Measurements from ENCODE around the gene RTN4RL2.

The RTN4RL2 gene

GRCh38 chr11:57493507-57494503, 33.5 kb downstream of the RTN4RL2 start:
- no peak overlapping the region for H3K27ac ChIP-seq (ENCODE audit: low read depth, low read length, severe bottlenecking)
- 79 to 83% methylated on average over 9 to 11 of the region's 15 CpGs for WGBS, 2 experiments (ENCODE audit: insufficient coverage in 2 of 2)
- H3K36me3 ChIP-seq (ENCODE audit: control insufficient read depth, insufficient read depth, low read length) = no peaks in the 10 kb centered on the region
- no peak overlapping the region for H3K4me3 ChIP-seq (ENCODE audit: extremely low read depth, insufficient read depth, low read length, poor library complexity, severe bottlenecking)
- no peaks in the 10 kb centered on the region for H3K4me1 ChIP-seq (ENCODE audit: control insufficient read depth, insufficient read depth, low read length, poor library complexity, severe bottlenecking)
- H3K9me3 ChIP-seq (ENCODE audit: control insufficient read depth, low read length) = no peaks in the 10 kb centered on the region

- peaks cover 7% of the 10 kb centered on the region for H3K4me1 ChIP-seq (ENCODE audit: control insufficient read depth, insufficient read depth, low read length, poor library complexity, severe bottlenecking)
- WGBS, 2 experiments (ENCODE audit: insufficient coverage in 2 of 2) = 94 to 98% methylated on average over 7 to 8 of the region's 9 CpGs
- H3K27ac ChIP-seq (ENCODE audit: low read depth, low read length, severe bottlenecking) = no peak overlapping the region
- no peaks in the 10 kb centered on the region for H3K36me3 ChIP-seq (ENCODE audit: control insufficient read depth, insufficient read depth, low read length)
- H3K9me3 ChIP-seq (ENCODE audit: control insufficient read depth, low read length) = no peaks in the 10 kb centered on the region
- H3K4me3 ChIP-seq (ENCODE audit: extremely low read depth, insufficient read depth, low read length, poor library complexity, severe bottlenecking) = no peak overlapping the region
These were observed 35.9 kb downstream of the RTN4RL2 start for GRCh38 chr11:57496109-57496820.

- 94 to 99% methylated on average over 12 to 13 of the region's 15 CpGs for WGBS, 2 experiments (ENCODE audit: insufficient coverage in 2 of 2)
- no peak overlapping the region for H3K27ac ChIP-seq (ENCODE audit: low read depth, low read length, severe bottlenecking)
- no peaks in the 10 kb centered on the region for H3K9me3 ChIP-seq (ENCODE audit: control insufficient read depth, low read length)
- no peaks in the 10 kb centered on the region for H3K36me3 ChIP-seq (ENCODE audit: control insufficient read depth, insufficient read depth, low read length)
- H3K4me3 ChIP-seq (ENCODE audit: extremely low read depth, insufficient read depth, low read length, poor library complexity, severe bottlenecking) = no peak overlapping the region
- peaks cover 7% of the 10 kb centered on the region for H3K4me1 ChIP-seq (ENCODE audit: control insufficient read depth, insufficient read depth, low read length, poor library complexity, severe bottlenecking)
These were observed 37.2 kb downstream of the RTN4RL2 start for GRCh38 chr11:57497303-57498247.

- Histone ChIP-seq H3K4me3 (ENCODE audit: extremely low read depth, insufficient read depth, low read length, poor library complexity, severe bottlenecking) (no peak overlapping the region), H3K36me3 (ENCODE audit: control insufficient read depth, insufficient read depth, low read length) (no peaks in the 10 kb centered on the region), H3K27ac (ENCODE audit: low read depth, low read length, severe bottlenecking) (no peak overlapping the region), H3K9me3 (ENCODE audit: control insufficient read depth, low read length) (no peaks in the 10 kb centered on the region), H3K4me1 (ENCODE audit: control insufficient read depth, insufficient read depth, low read length, poor library complexity, severe bottlenecking) (peaks cover 7% of the 10 kb centered on the region)
- 93 to 100% methylated on average over 2 to 5 of the region's 6 CpGs for WGBS, 2 experiments (ENCODE audit: insufficient coverage in 2 of 2)
These were observed 38.2 kb downstream of the RTN4RL2 start for GRCh38 chr11:57498540-57498939.

- Histone ChIP-seq H3K9me3 (ENCODE audit: control insufficient read depth, low read length) (no peaks in the 10 kb centered on the region), H3K4me1 (ENCODE audit: control insufficient read depth, insufficient read depth, low read length, poor library complexity, severe bottlenecking) (peaks cover 7% of the 10 kb centered on the region), H3K36me3 (ENCODE audit: control insufficient read depth, insufficient read depth, low read length) (no peaks in the 10 kb centered on the region), H3K27ac (ENCODE audit: low read depth, low read length, severe bottlenecking) (peak overlapping the region; percentile 45), H3K4me3 (ENCODE audit: extremely low read depth, insufficient read depth, low read length, poor library complexity, severe bottlenecking) (no peak overlapping the region)
- WGBS, 2 experiments (ENCODE audit: insufficient coverage in 2 of 2) = 3 to 5% methylated on average over 22 to 27 of the region's 35 CpGs
These were observed 39.2 kb downstream of the RTN4RL2 start for GRCh38 chr11:57499413-57499982.

- Histone ChIP-seq H3K27ac (ENCODE audit: low read depth, low read length, severe bottlenecking) (peak overlapping the region; percentile 45), H3K4me3 (ENCODE audit: extremely low read depth, insufficient read depth, low read length, poor library complexity, severe bottlenecking) (no peak overlapping the region), H3K4me1 (ENCODE audit: control insufficient read depth, insufficient read depth, low read length, poor library complexity, severe bottlenecking) (peaks cover 7% of the 10 kb centered on the region), H3K36me3 (ENCODE audit: control insufficient read depth, insufficient read depth, low read length) (no peaks in the 10 kb centered on the region), H3K9me3 (ENCODE audit: control insufficient read depth, low read length) (no peaks in the 10 kb centered on the region)
- 43 to 51% methylated on average over 11 of the region's 12 CpGs for WGBS, 2 experiments (ENCODE audit: insufficient coverage in 2 of 2)
These were observed 39.7 kb downstream of the RTN4RL2 start for GRCh38 chr11:57499983-57500461.

GRCh38 chr11:57500515-57500914, 40.2 kb downstream of the RTN4RL2 start:
- H3K4me3 ChIP-seq (ENCODE audit: extremely low read depth, insufficient read depth, low read length, poor library complexity, severe bottlenecking) = no peak overlapping the region
- H3K27ac ChIP-seq (ENCODE audit: low read depth, low read length, severe bottlenecking) = no peak overlapping the region
- H3K9me3 ChIP-seq (ENCODE audit: control insufficient read depth, low read length) = no peaks in the 10 kb centered on the region
- H3K36me3 ChIP-seq (ENCODE audit: control insufficient read depth, insufficient read depth, low read length) = no peaks in the 10 kb centered on the region
- H3K4me1 ChIP-seq (ENCODE audit: control insufficient read depth, insufficient read depth, low read length, poor library complexity, severe bottlenecking) = peaks cover 7% of the 10 kb centered on the region
- WGBS, 2 experiments (ENCODE audit: insufficient coverage in 2 of 2) = 94% methylated on average over 7 of the region's 8 CpGs

- H3K4me1 ChIP-seq (ENCODE audit: control insufficient read depth, insufficient read depth, low read length, poor library complexity, severe bottlenecking) = peaks cover 7% of the 10 kb centered on the region
- H3K36me3 ChIP-seq (ENCODE audit: control insufficient read depth, insufficient read depth, low read length) = no peaks in the 10 kb centered on the region
- 89 to 95% methylated on average over 10 of the region's 15 CpGs for WGBS, 2 experiments (ENCODE audit: insufficient coverage in 2 of 2)
- no peak overlapping the region for H3K4me3 ChIP-seq (ENCODE audit: extremely low read depth, insufficient read depth, low read length, poor library complexity, severe bottlenecking)
- no peaks in the 10 kb centered on the region for H3K9me3 ChIP-seq (ENCODE audit: control insufficient read depth, low read length)
- no peak overlapping the region for H3K27ac ChIP-seq (ENCODE audit: low read depth, low read length, severe bottlenecking)
These were observed 40.6 kb downstream of the RTN4RL2 start for GRCh38 chr11:57500926-57501325.

- 82 to 100% methylated on average over 2 to 4 of the region's 4 CpGs for WGBS, 2 experiments (ENCODE audit: insufficient coverage in 2 of 2)
These were observed 41.6 kb downstream of the RTN4RL2 start for GRCh38 chr11:57501953-57502352.

GRCh38 chr11:57502376-57502775, 42.0 kb downstream of the RTN4RL2 start:
- Histone ChIP-seq H3K4me1 (ENCODE audit: control insufficient read depth, insufficient read depth, low read length, poor library complexity, severe bottlenecking) (peaks cover 7% of the 10 kb centered on the region), H3K36me3 (ENCODE audit: control insufficient read depth, insufficient read depth, low read length) (no peaks in the 10 kb centered on the region), H3K4me3 (ENCODE audit: extremely low read depth, insufficient read depth, low read length, poor library complexity, severe bottlenecking) (no peak overlapping the region), H3K9me3 (ENCODE audit: control insufficient read depth, low read length) (no peaks in the 10 kb centered on the region), H3K27ac (ENCODE audit: low read depth, low read length, severe bottlenecking) (no peak overlapping the region)
- whole genome bisulfite sequencing, 2 experiments (ENCODE audit: insufficient coverage in 2 of 2) = 83 to 95% methylated on average over 3 of the region's 3 CpGs

More at GRCh38 chr11:57501953-57502352, 41.6 kb downstream of the RTN4RL2 start:
- no peak overlapping the region for H3K27ac ChIP-seq (ENCODE audit: low read depth, low read length, severe bottlenecking)
- no peaks in the 10 kb centered on the region for H3K9me3 ChIP-seq (ENCODE audit: control insufficient read depth, low read length)
- peaks cover 7% of the 10 kb centered on the region for H3K4me1 ChIP-seq (ENCODE audit: control insufficient read depth, insufficient read depth, low read length, poor library complexity, severe bottlenecking)
- H3K4me3 ChIP-seq (ENCODE audit: extremely low read depth, insufficient read depth, low read length, poor library complexity, severe bottlenecking) = no peak overlapping the region
- no peaks in the 10 kb centered on the region for H3K36me3 ChIP-seq (ENCODE audit: control insufficient read depth, insufficient read depth, low read length)
